Gastroesophageal sphincter (tissue), 3 donors: ENCODE results near the gene POLR2L.

Experiments used
- CTCF ChIP-seq, 4 experiments: fragments of 200-600 bp in 2 of 4; fragments of 450-650 bp in 2 of 4; sonication (generic) in 1 of 4; IDR thresholded peaks; one replicate each; pipeline ENCODE4 v1.5.1; 2017 to 2019; ENCODE audit warnings: antibody characterized with exemption in 4 of 4, mild to moderate bottlenecking in 2 of 4, moderate library complexity in 2 of 4
- POLR2A ChIP-seq, 2 donors: fragments of 450-650 bp; IDR thresholded peaks; one replicate each; pipeline ENCODE4 v1.6.1; 2017; ENCODE audit warnings: antibody characterized with exemption in 2 of 2, mild to moderate bottlenecking in 2 of 2, moderate library complexity in 1 of 2
- POLR2AphosphoS5 ChIP-seq: sonication (generic); formaldehyde crosslinking; IDR thresholded peaks from one replicate; pipeline ENCODE4 v1.6.1; 2017; ENCODE audit warnings: antibody characterized with exemption

GRCh38 chr11:846496-847098 is 4.3 kb upstream of the POLR2L start:
- no peak for TF ChIP-seq POLR2AphosphoS5
- TF ChIP-seq CTCF (IDR thresholded peaks at IDR 0.05) = no peak
- no peak for TF ChIP-seq POLR2A (IDR thresholded peaks at IDR 0.05)
